B cell (primary cell): ENCODE results near the gene WDR82. TPM values are rescaled to one million over a fixed set of nuclear protein-coding genes. Genes with fewer than 3 reads are reported as not detected.

ENCODE experiments used
- ATAC-seq: fragments of 200-7000 bp; cut with Tn5 transposase; one replicate; pipeline ENCODE4 v1.10.0; 2021; ENCODE audit warnings: low read depth, mild to moderate bottlenecking, moderate number of reproducible peaks, moderate library complexity
- CTCF ChIA-PET: fragments of 350-600 bp; sonication (Branson Sonifier 250); formaldehyde crosslinking; loops from one replicate; lab custom pipeline; 2021; ENCODE audit warnings: antibody characterized with exemption, inconsistent platforms; lab: Charles Lee
- POLR2A ChIA-PET: fragments of 350-600 bp; sonication (Branson Sonifier 250); formaldehyde crosslinking; loops from one replicate; lab custom pipeline; 2021; ENCODE audit warnings: antibody characterized with exemption; lab: Charles Lee
- DNase-seq: peaks from one replicate; pipeline ENCODE4 v3.0.0; 2013
- H2AFZ ChIP-seq: 2 replicates; pipeline ENCODE4 v1.6.1; 2012; ENCODE audit warnings: mild to moderate bottlenecking, low read depth, low read length; ENCODE audit not compliant: insufficient read depth, poor library complexity, severe bottlenecking
- H3K27ac ChIP-seq, 2 donors: 1 replicate in 1 of 2; 2 replicates in 1 of 2; pipeline ENCODE4 v1.5.1; 2012 to 2013; ENCODE audit warnings: low read length in 2 of 2, mild to moderate bottlenecking in 2 of 2, moderate library complexity in 1 of 2
- H3K27me3 ChIP-seq, 4 experiments: fragments of 200-600 bp in 1 of 4; sonication (generic) in 1 of 4; replicated peaks in 1 of 4; 1 replicate in 2 of 4; 2 replicates in 2 of 4; pipeline versions ENCODE4 v1.6.1 to v1.7.0; 2013 to 2016; ENCODE audit warnings: low read length in 3 of 4, mild to moderate bottlenecking in 2 of 4, mixed read lengths in 1 of 4, moderate library complexity in 1 of 4; ENCODE audit not compliant: insufficient read depth in 4 of 4, control insufficient read depth in 3 of 4; ENCODE audit errors: control extremely low read depth in 1 of 4
- H3K36me3 ChIP-seq, 2 experiments: replicated peaks in 1 of 2; 1 replicate in 1 of 2; 2 replicates in 1 of 2; pipeline versions ENCODE4 v1.6.1 to v1.7.1; 2013; ENCODE audit warnings: low read length in 1 of 2; ENCODE audit not compliant: insufficient read depth in 2 of 2, control insufficient read depth in 1 of 2; ENCODE audit errors: control extremely low read depth in 1 of 2, extremely low read depth in 1 of 2
- H3K4me1 ChIP-seq, 2 donors: fragments of 200-600 bp in 1 of 2; sonication (generic) in 1 of 2; 1 replicate in 1 of 2; 2 replicates in 1 of 2; pipeline versions ENCODE4 v1.5.1 to v1.6.1; 2013 to 2017; ENCODE audit warnings: low read length in 2 of 2; ENCODE audit not compliant: control insufficient read depth in 2 of 2, insufficient read depth in 2 of 2
- H3K4me2 ChIP-seq: replicated peaks from 2 replicates; pipeline ENCODE3; 2012; ENCODE audit warnings: mild to moderate bottlenecking, low read depth, low read length; ENCODE audit not compliant: poor library complexity, severe bottlenecking
- H3K4me3 ChIP-seq, 5 experiments: fragments of 200-600 bp in 1 of 5; sonication (generic) in 1 of 5; 1 replicate in 3 of 5; 2 replicates in 2 of 5; pipeline versions ENCODE4 v1.5.1 to v1.7.0; 2011 to 2016; ENCODE audit warnings: low read length in 4 of 5, mild to moderate bottlenecking in 4 of 5, low read depth in 2 of 5, control low read depth in 1 of 5, moderate library complexity in 1 of 5; ENCODE audit not compliant: insufficient read depth in 1 of 5; ENCODE audit errors: control extremely low read depth in 1 of 5, extremely low read depth in 1 of 5
- H3K79me2 ChIP-seq: fragments of 200-600 bp; sonication (generic); one replicate; pipeline ENCODE4 v1.6.0; 2016; ENCODE audit warnings: low read length; ENCODE audit not compliant: control insufficient read depth, insufficient read depth
- H3K9ac ChIP-seq: fragments of 200-600 bp; sonication (generic); 2 replicates; pipeline ENCODE4 v1.6.1; 2017; ENCODE audit warnings: mild to moderate bottlenecking, low read length, moderate library complexity
- H3K9me3 ChIP-seq, 3 donors: one replicate each; pipeline versions ENCODE4 v1.6.1 to v1.7.1; 2013; ENCODE audit warnings: low read length in 2 of 3; ENCODE audit not compliant: control insufficient read depth in 2 of 3, insufficient read depth in 1 of 3; ENCODE audit errors: control extremely low read depth in 1 of 3
- H4K20me1 ChIP-seq: 2 replicates; pipeline ENCODE4 v1.6.0; 2012; ENCODE audit warnings: mild to moderate bottlenecking, low read length; ENCODE audit not compliant: insufficient read depth, control insufficient read depth, poor library complexity, severe bottlenecking
- H3K27ac Mint-ChIP-seq: one replicate; pipeline ENCODE4 v1.8.0; 2021; ENCODE audit warnings: mixed read lengths
- H3K27me3 Mint-ChIP-seq: one replicate; pipeline ENCODE4 v1.8.0; 2021; ENCODE audit warnings: mixed read lengths
- H3K4me1 Mint-ChIP-seq: one replicate; pipeline ENCODE4 v1.8.0; 2021; ENCODE audit warnings: mixed read lengths
- H3K4me3 Mint-ChIP-seq: one replicate; pipeline ENCODE4 v1.8.0; 2021; ENCODE audit warnings: mixed read lengths
- H3K9me3 Mint-ChIP-seq: one replicate; pipeline ENCODE4 v1.8.0; 2022; ENCODE audit warnings: mixed read lengths; ENCODE audit not compliant: insufficient read depth
- CTCF ChIP-seq: fragments of 200-600 bp; IDR thresholded peaks from one replicate; pipeline ENCODE4 v1.8.0; 2022; ENCODE audit warnings: antibody characterized with exemption, mild to moderate bottlenecking
- EZH2 ChIP-seq: IDR thresholded peaks from 2 replicates; pipeline ENCODE4 v1.6.1; 2012; ENCODE audit warnings: borderline replicate concordance, low read depth, mild to moderate bottlenecking, moderate library complexity, low read length; ENCODE audit not compliant: insufficient read depth, poor library complexity, severe bottlenecking
- WGBS: methylation state at CpG from one replicate; pipeline ENCODE4 v1.1.5; 2013; ENCODE audit warnings: missing lambda C conversion rate; ENCODE audit not compliant: insufficient coverage; 5-methylcytosine and 5-hydroxymethylcytosine counted together
- intact Hi-C: fragments of 100-400 bp; cut with micrococcal nuclease; formaldehyde crosslinking; loops from one replicate; pipeline ENCODE4 v1.10.0; 2022
- polyA plus RNA-seq: library from polyadenylated mRNA; depleted of rRNA; stranded (reverse); fragments of >200 nt; gene quantifications from 2 replicates; pipeline ENCODE4 v1.2.3, GENCODE V29; 2012
- total RNA-seq, 2 donors: library from RNA; stranded (reverse); fragments of 120-200 nt in 1 of 2; gene quantifications; 1 replicate in 1 of 2; 2 replicates in 1 of 2; pipeline versions ENCODE4 v1.2.3 to v1.2.4, GENCODE V29; 2013 to 2022

Gene WDR82
- total and polyA plus RNA-seq, 2 donors (not counting 1 experiment from before 2014, with no cell fraction given): 27.8 to 101 TPM

- intact Hi-C loops: no loop called here
- H3K27ac ChIP-seq: peak overlapping the region in 1 of 2 donors; percentile 18
- H3K4me2 ChIP-seq: no peak overlapping the region
- peak overlapping the region; percentile 80 for H3K27ac Mint-ChIP-seq
- no peaks in the 10 kb centered on the region for H3K9me3 ChIP-seq
- no peaks in the 10 kb centered on the region for H3K27me3 Mint-ChIP-seq
- H3K9ac ChIP-seq: no peak overlapping the region
- ChIA-PET POLR2A (interaction anchor here (0.6 to 1.2 kb wide), 5 partner anchors 9 to 102 kb away, joined by 3 to 6 read pairs (median 4); partner anchors contain the start of genes TLR9 and WDR82), CTCF (interaction anchor here (0.8 to 18.5 kb wide), 9 partner anchors 13 to 104 kb away, joined by 3 to 237 read pairs (median 4); partner anchors contain the start of gene TLR9)
- no peak overlapping the region for H3K4me3 Mint-ChIP-seq
- WGBS: 91% methylated on average over 12 of the region's 15 CpGs
- H3K4me1 ChIP-seq: peaks cover 31 to 58% of the 10 kb centered on the region in 2 donors
- no peak overlapping the region for H2AFZ ChIP-seq
- no peak overlapping the region for H3K4me3 ChIP-seq
- ATAC-seq (no peak), DNase-seq (peak; percentile 7)
- H3K79me2 ChIP-seq: peaks cover 97% of the 10 kb centered on the region
- no peak for TF ChIP-seq CTCF
- no peak for TF ChIP-seq EZH2
- peaks cover 81% of the 10 kb centered on the region for H4K20me1 ChIP-seq
- H3K9me3 Mint-ChIP-seq: no peaks in the 10 kb centered on the region
- H3K4me1 Mint-ChIP-seq: peaks cover 56% of the 10 kb centered on the region
- H3K27me3 ChIP-seq: no peaks in the 10 kb centered on the region
- H3K36me3 ChIP-seq: peaks cover 8 to 62% of the 10 kb centered on the region in 2 experiments
Observed at GRCh38 chr3:52234516-52235447, 43.7 kb downstream of the WDR82 start.

GRCh38 chr3:52233968-52234367 is 44.5 kb downstream of the WDR82 start:
- POLR2A ChIA-PET: interaction anchor here (0.7 to 1.0 kb wide), 5 partner anchors 9 to 103 kb away, joined by 3 to 11 read pairs (median 4); partner anchors contain the start of genes TLR9 and WDR82
- H3K9me3 Mint-ChIP-seq: no peaks in the 10 kb centered on the region

More at GRCh38 chr3:52233968-52234367, 44.5 kb downstream of the WDR82 start:
- DNase-seq (no peak), ATAC-seq (no peak)
- H3K27ac Mint-ChIP-seq: no peak overlapping the region
- peaks cover 29 to 53% of the 10 kb centered on the region in 2 donors for H3K4me1 ChIP-seq
- CTCF ChIA-PET: interaction anchor here (0.8 to 18.5 kb wide), 6 partner anchors 12 to 233 kb away, joined by 4 to 237 read pairs (median 31); partner anchors contain the start of genes TLR9 and WDR82
- H3K4me2 ChIP-seq: no peak overlapping the region
- H3K27me3 ChIP-seq: no peaks in the 10 kb centered on the region
- no peak for TF ChIP-seq CTCF
- 98% methylated on average over 3 of the region's 3 CpGs for WGBS
- no peaks in the 10 kb centered on the region for H3K27me3 Mint-ChIP-seq
- no peak overlapping the region for H3K9ac ChIP-seq
- no peak overlapping the region for H2AFZ ChIP-seq
- peak overlapping the region in 1 of 2 donors; percentile 18 for H3K27ac ChIP-seq
- intact Hi-C loops: no loop called here
- peaks cover 51% of the 10 kb centered on the region for H3K4me1 Mint-ChIP-seq
- H3K9me3 ChIP-seq: no peaks in the 10 kb centered on the region
- no peak overlapping the region for H3K4me3 ChIP-seq
- peaks cover 81% of the 10 kb centered on the region for H4K20me1 ChIP-seq
- peaks cover 8 to 70% of the 10 kb centered on the region in 2 experiments for H3K36me3 ChIP-seq
- H3K4me3 Mint-ChIP-seq: no peak overlapping the region
- H3K79me2 ChIP-seq: peaks cover 95% of the 10 kb centered on the region
